ENCODE data around the gene IGF2BP3. TPM values are rescaled to one million over a fixed set of nuclear protein-coding genes. Genes with fewer than 3 reads are reported as not detected.

IGF2BP3 gene
- total and polyA plus RNA-seq, 2 donors (not counting 3 experiments of a cell fraction or from before 2014, with no cell fraction given), result 41.2 to 111 TPM

GRCh38 chr7:23472556-23472955 is 2.3 kb upstream of the IGF2BP3 start:
- dilution Hi-C loops (cut with MboI; ENCODE audit: extremely low pct_ligation_motif_present, low sequenced_read_pairs), result no loop called here
- H3K4me2 ChIP-seq (ENCODE audit: insufficient read depth, low read length), result no peak overlapping the region

More at GRCh38 chr7:23472556-23472955, 2.3 kb upstream of the IGF2BP3 start:
- no peak for DNase-seq (ENCODE audit: low read depth, low spot score)
- Histone ChIP-seq H3K9ac (replicated peaks; ENCODE audit: extremely low read depth, insufficient read depth, low read length) (no peak overlapping the region), H3K79me2 (ENCODE audit: control insufficient read depth, insufficient read depth, low read length) (peaks cover 24% of the 10 kb centered on the region), H3K9me1 (replicated peaks; ENCODE audit: control insufficient read depth, extremely low read depth, insufficient read depth, low read length) (no peaks in the 10 kb centered on the region), H3K4me1 (ENCODE audit: control insufficient read depth, extremely low read depth, insufficient read depth, low read length) (peaks cover 19% of the 10 kb centered on the region), H3K4me3 (replicated peaks in 1 of 3; ENCODE audit: insufficient read depth in 1 of 3, low read depth in 1 of 3, low read length in 3 of 3) (no peak overlapping the region), H3K27me3 (ENCODE audit: control insufficient read depth in 2 of 2, insufficient read depth in 2 of 2, low read length in 2 of 2) (peaks cover 15 to 29% of the 10 kb centered on the region in 2 experiments), H3K27ac (ENCODE audit: insufficient read depth, low read depth, low read length) (no peak overlapping the region), H4K20me1 (replicated peaks; ENCODE audit: control insufficient read depth, extremely low read depth, insufficient read depth, low read length) (no peaks in the 10 kb centered on the region), H3K36me3 (ENCODE audit: control insufficient read depth in 2 of 2, extremely low read depth in 1 of 2, insufficient read depth in 2 of 2, low read length in 2 of 2) (no peaks in the 10 kb centered on the region), H3K9me3 (replicated peaks; ENCODE audit: control insufficient read depth, insufficient read depth, low read length) (no peaks in the 10 kb centered on the region), H2AFZ (ENCODE audit: low read depth, low read length) (no peak overlapping the region)
- POLR2A ChIA-PET, result interaction anchor here (0.7 to 1.2 kb wide), 2 partner anchors 10 to 1027 kb away, joined by 3 to 4 read pairs; no protein-coding TSS in a partner anchor
- TF ChIP-seq MAX (IDR thresholded peaks at IDR 0.05; ENCODE audit: insufficient read depth, insufficient read length) (no peak), POLR2A (IDR thresholded peaks at IDR 0.05; ENCODE audit: low read depth, low read length) (no peak), POLR2AphosphoS5 (IDR thresholded peaks at IDR 0.05; ENCODE audit: insufficient read depth, low read depth, low read length) (no peak), FOS (IDR thresholded peaks at IDR 0.05; ENCODE audit: borderline replicate concordance, insufficient read depth, low read length) (no peak), JUN (IDR thresholded peaks at IDR 0.05; ENCODE audit: borderline replicate concordance, insufficient read depth, insufficient read length, low read depth) (no peak), MYC (IDR thresholded peaks at IDR 0.05; ENCODE audit: low read depth, low read length) (no peak), CTCF (IDR thresholded peaks at IDR 0.05; ENCODE audit: extremely low read depth in 1 of 2, insufficient read depth in 1 of 2, low read depth in 1 of 2, low read length in 2 of 2) (no peak)
- CTCF ChIA-PET, result interaction anchor here (0.6 to 2.0 kb wide), 4 partner anchors 9 to 200 kb away, joined by 3 to 14 read pairs (median 9); no protein-coding TSS in a partner anchor
- intact Hi-C loops (cut with micrococcal nuclease), result loop anchor here (10.0 kb wide), 1 partner anchor 288 kb away; the partner anchor contains the start of gene NUP42
- FAIRE-seq, result no peak
- BruUV-seq (replicated peaks), result no TSS peak

Measured in endothelial cell of umbilical vein (primary cell).